ENCODE data around the gene VEZT.

DNA sequence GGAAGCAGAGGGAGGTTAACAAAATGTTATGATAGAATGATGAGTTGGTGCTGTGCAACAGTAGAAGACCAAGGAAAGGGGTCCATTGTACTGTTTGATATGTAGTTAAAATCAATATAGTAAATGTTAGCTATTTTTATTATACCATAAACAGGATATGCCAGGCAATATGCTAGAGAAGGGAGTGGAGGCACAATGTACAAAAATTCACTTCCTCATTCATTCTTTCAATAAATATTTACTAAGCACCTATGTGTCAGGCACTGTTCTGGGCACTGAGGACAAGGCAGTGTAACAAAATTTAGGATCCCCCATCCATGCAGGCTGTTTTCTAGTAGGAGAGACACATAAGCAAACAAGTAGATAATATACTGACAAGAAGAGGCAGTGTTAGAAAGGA is 25.3 kb upstream of the VEZT start:
- TF ChIP-seq, protein P1, sequence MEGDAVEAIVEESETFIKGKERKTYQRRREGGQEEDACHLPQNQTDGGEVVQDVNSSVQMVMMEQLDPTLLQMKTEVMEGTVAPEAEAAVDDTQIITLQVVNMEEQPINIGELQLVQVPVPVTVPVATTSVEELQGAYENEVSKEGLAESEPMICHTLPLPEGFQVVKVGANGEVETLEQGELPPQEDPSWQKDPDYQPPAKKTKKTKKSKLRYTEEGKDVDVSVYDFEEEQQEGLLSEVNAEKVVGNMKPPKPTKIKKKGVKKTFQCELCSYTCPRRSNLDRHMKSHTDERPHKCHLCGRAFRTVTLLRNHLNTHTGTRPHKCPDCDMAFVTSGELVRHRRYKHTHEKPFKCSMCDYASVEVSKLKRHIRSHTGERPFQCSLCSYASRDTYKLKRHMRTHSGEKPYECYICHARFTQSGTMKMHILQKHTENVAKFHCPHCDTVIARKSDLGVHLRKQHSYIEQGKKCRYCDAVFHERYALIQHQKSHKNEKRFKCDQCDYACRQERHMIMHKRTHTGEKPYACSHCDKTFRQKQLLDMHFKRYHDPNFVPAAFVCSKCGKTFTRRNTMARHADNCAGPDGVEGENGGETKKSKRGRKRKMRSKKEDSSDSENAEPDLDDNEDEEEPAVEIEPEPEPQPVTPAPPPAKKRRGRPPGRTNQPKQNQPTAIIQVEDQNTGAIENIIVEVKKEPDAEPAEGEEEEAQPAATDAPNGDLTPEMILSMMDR (IDR thresholded peaks at IDR 0.05): no peak
- TF ChIP-seq POLR2AphosphoS5 (IDR thresholded peaks at IDR 0.05): no peak
- no peak for TF ChIP-seq POLR2A (IDR thresholded peaks at IDR 0.05)
